Kasumi-1 (cell line): ENCODE results near the gene ZNF554.
"Not testable (repeated sequence)": the region's sequence is repeated elsewhere in the genome, so short reads cannot be mapped to it uniquely, and the experiment has no call there.

Source experiments
- DNase-seq, 2 experiments: peaks; one replicate each; lab custom pipeline; 2025; lab: John Stamatoyannopoulos, UW

The ZNF554 gene

GRCh38 chr19:2807379-2808128 lies 12.1 kb upstream of the ZNF554 start:
- no peak for DNase-seq

DNA sequence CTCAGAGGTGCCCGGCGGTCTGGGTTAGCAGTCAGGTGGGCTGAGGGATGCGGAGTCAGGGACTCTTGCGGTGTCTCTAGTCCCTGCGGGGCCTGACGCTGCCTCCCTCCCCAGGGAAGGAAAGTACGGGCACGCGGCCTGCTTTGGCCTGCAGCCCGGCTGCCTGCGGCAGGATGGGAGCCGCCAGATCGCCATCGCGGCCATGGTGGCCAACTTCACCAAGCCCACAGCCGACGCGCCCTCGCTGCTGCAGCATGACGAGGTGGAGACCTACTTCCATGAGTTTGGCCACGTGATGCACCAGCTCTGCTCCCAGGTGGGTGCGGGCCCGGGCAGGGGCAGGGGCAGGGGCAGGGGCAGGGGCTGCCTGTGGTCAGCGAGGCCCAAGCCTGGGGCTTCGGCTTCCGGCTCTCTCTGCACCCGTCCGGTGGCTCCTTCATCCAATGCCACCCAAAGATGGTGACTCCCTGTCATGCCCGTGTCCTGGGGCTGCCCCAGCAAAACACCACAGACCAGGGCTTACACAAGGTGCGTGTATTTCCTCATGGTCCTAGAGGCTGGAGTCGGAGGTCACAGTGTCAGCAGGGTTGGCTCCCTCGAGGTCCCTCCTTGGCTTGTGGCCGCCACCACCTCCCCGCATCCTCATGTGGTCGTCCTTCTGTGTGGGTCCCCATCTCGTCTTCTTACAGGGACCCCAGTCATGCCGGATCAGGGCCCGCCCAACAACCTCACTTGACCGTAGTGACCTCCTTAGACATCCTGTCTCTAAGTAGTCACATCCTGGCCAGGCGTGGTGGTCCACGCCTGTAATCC lies 11.3 kb upstream of the ZNF554 start:
- DNase-seq: no peak

GRCh38 chr19:2809387-2810140 lies 10.1 kb upstream of the ZNF554 start:
- DNase-seq: no peak

GRCh38 chr19:2810141-2811091 lies 9.3 kb upstream of the ZNF554 start:
- no peak for DNase-seq

GRCh38 chr19:2811221-2811722 lies 8.4 kb upstream of the ZNF554 start:
- no peak for DNase-seq

- DNase-seq: no peak
Measured at GRCh38 chr19:2811735-2812413, 7.8 kb upstream of the ZNF554 start.

- no peak for DNase-seq
Measured at GRCh38 chr19:2812414-2813234, 7.0 kb upstream of the ZNF554 start.

DNA sequence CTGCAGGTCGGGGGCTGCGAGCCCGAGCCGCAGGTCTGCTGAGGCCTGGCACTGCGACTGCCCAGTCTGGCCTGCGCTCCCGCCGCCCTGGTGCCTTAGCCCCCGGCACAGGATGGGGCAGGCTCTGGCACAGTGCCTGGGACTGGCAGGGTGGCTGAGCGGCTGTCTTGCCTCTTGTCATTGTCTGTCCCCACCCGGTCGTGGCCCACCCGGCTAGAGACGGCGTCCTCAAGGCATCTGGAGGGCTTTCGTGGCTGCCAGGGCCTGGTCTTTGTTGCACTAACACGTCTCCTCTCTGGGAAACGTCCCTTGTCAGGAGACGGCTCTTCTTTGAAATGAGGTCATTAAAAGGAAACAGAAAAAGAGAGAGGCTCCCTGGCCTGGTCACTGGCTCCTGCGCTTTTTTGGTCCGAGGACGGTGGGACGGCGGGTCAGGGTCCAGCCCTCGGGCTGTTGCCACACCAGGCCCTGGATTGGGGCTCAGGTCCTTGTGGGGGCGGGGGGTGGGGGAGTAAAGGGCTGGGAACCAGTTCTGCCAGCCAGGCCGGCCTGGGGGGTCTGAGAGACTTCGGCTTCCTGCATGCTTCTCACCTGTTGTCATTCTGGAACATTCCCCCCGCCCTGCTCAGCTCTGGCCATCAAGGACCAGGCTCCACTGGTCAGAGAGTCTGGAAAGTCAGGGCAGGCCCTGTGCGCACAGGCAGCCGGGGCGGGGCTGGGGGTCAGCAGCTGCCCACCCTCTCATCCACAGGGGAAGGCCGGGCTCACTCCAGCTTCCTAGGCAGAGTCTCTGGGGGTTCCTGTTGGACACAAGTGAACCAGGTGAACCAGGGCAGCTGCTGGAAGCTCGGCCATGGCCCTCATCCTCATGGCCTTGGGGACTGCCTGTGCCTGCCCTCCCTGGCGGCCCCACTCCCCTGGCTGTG lies 6.2 kb upstream of the ZNF554 start:
- no peak for DNase-seq

DNA sequence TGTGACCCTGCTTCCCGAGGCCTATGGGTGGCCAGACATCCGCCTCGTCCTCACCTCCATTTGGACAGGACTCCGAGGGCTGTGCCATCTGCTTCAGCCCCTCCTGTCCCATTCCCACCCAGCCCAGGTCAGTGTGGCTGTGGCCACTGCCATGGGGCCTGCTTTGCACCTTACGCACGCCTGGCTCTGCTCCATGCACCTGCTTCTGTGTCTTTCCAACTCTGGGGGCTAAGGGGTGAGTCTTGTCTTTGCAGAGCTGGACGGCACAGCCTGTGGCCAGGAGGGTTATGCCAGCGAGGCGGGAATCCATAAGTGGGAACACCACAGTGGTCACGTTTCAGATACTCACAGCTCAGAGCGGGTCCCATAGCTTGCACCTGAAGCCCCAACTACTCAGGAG lies 5.2 kb upstream of the ZNF554 start:
- no peak for DNase-seq

DNA sequence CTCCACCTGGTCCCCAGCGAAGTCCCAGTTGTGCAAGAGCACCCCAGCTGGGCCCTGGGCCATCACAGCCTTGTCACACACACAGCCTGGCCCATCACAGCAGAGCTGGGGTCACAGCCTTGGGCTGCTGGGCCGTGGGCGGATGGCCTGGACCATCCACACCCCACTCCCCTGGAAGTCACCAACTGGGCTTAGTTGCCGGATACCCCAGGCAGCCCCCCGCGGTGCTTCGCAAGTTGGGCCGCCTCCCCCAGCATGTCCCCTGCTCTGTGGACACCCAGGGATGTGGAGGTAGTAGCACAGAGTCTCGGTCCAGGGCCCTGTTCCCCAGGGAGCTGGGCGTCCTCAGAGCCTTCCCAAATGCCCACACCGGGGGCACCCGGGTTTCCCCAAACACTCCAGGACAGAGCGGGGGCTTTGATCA lies 4.5 kb upstream of the ZNF554 start:
- no peak for DNase-seq

DNA sequence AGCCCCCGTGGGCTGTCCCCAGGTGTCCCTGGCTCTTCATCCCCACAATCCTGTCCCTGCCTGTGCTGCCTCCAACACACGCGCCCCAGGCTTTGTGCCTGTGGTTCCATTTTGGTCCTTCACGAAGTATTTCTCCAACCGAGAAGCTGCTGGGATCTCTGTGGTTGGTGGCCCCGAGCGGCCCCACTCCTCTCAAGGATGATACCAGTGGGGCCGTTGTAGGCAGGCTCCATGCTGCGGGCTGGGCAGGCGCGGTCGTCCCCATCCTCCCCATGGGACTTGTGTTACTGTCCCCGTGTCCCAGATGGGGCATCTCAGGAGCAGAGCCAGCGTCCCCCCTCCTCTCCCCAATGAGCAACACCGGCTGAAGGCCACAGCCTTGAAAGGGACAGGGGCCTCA lies 3.7 kb upstream of the ZNF554 start:
- no peak for DNase-seq

DNA sequence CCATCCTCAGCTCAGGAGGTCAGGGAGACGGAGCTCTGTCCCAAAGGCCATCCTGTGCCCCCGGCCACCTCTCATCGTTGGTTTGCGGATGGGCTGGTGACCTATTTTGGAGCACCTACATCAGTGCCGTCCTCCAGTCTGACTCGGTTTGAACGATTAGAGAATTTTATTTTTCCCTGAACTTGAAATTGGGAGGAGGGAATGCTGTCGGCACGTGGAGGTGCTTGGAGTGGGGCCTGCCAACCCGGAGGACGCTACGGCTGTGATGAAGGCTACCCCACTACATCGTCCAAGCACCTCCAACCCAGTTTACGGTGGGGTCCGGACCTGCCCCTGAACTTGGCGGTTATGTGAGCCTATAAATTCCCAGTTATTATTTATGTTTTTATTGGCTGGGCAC lies 3.0 kb upstream of the ZNF554 start:
- DNase-seq: no peak

GRCh38 chr19:2817237-2817829 lies 2.3 kb upstream of the ZNF554 start:
- DNase-seq: not testable (repeated sequence)

DNA sequence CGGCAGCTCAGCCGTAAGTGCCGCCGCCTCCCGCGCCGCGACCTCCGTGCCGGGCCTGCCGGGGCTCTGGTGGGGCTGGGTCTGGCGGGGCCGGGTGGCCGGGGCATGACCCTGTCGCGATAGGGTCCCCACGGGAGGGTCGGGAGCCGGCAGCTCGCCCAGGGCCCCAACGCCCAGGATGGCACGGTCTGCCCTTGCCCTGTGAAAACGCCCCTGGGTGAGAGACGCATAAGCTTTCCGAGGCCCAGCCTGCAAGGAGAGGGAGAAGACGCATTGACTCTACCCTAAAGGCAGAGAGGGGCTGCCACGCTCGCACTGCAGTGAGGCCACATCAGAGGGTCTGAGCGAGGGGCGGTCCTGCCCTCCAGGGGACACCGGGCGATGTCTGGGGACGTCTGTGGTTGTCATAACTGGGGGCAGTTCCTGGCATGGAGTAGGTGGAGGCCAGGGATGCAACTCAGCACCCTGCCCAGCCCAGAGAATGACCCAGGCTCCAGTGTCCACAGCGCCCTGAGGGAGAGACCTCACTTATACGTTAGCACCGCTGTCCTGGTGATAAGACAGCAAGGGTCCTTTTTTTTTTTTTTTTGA lies 539 bp downstream of the ZNF554 start:
- DNase-seq: peak in 1 of 2 experiments; percentile 18

- DNase-seq: no peak
Measured at GRCh38 chr19:2822846-2823245, 3.2 kb downstream of the ZNF554 start.

- no peak for DNase-seq
Measured at GRCh38 chr19:2823646-2824045, 4.0 kb downstream of the ZNF554 start.

- no peak for DNase-seq
Measured at GRCh38 chr19:2824129-2824528, 4.5 kb downstream of the ZNF554 start.

DNA sequence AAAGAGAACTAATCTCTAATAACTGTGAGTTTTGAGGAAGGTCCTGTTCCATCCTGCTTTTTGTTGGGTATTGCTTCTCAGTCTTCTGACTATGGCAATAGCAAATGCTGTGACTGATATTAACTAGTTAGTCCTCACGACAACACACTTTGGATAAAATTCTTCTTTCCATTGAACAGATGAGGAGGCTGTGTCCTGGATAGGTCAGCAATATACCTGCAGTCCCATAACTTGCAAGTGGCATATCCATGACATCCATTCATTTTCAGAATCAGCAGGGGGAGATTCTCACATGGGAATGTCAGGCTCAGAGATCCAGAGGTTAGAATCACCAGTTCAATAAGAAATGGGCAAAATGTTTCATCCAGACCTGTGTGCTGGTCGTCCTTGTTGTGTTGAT lies 7.4 kb downstream of the ZNF554 start:
- no peak for DNase-seq
